ENCODE results near the gene IMP3. TPM values are rescaled to one million over a fixed set of nuclear protein-coding genes. Genes with fewer than 3 reads are reported as not detected.

The IMP3 gene
- polyA plus RNA-seq, 1 donor: 63.1 TPM

DNA sequence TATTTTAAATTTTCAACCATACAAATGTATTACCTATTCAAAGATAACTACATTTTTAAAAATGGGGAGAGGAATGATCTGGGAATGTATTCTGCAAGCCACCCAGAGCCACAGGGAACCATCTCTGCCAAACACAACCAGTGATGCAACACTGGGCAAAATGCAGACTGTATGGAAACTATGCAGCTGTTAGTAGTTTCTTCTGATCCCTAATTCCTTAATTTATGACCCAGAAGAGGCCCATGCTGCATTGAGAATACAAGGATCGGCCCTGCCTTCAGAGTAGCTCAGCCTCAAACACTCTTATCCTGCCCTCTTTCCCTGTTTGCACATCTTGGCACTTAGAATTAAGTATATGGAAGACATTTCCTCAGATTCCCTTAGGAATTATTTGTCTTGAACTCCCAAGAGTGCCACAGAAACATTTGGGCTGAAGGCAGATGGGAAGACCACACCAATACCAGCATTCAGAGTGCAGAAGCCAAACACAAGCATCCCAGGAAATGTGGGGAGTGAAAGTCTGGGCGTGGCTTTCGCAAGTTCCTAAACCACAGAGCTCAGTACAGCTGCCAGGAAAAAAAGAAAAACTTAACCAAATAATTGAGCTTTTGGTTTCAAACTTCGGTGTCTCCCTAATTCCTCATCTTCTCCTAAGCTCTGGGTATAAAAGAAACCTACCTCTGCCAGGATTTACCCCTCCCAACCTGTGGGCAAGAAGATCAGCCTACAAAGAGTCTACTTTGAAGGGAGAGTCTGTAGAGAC is 19.8 kb downstream of the IMP3 start:
- H3K4me3 ChIP-seq (ENCODE audit: low read length): no peak overlapping the region
- H3K27me3 ChIP-seq (ENCODE audit: control insufficient read depth, insufficient read depth, low read length): no peaks in the 10 kb centered on the region
- peak overlapping the region; percentile 2 for H3K27ac ChIP-seq (ENCODE audit: low read length)
- no peaks in the 10 kb centered on the region for H3K4me1 ChIP-seq (ENCODE audit: control insufficient read depth, insufficient read depth, low read length)
- H3K36me3 ChIP-seq (ENCODE audit: control insufficient read depth, insufficient read depth, low read length): peaks cover 45% of the 10 kb centered on the region
- no peak for DNase-seq
- 100% methylated on average over 1 of the region's 4 CpGs for WGBS (ENCODE audit: insufficient coverage, low lambda C conversion rate)
- H3K9me3 ChIP-seq (ENCODE audit: control insufficient read depth, low read depth, low read length): no peaks in the 10 kb centered on the region

DNA sequence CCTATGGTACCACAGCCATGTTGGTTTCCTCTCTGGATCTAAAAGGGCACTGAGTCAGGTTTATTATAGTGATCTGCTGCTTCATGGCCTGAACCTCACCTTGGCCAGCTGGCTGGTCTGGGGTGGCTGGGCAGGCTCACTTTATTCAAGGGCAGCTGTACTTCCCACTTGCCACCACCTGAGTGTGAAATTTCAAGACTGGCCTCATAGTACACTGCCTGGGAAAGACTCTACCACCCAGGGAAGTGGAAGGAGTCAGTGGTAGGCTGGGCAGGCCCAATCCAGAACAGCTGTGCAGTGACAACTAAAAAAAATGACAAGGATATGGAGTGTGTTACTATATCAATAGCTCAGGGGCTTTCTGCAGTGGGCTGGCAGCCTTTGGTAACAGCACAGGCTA is 23.3 kb downstream of the IMP3 start:
- H3K27ac ChIP-seq (ENCODE audit: low read length): no peak overlapping the region
- peaks cover 66% of the 10 kb centered on the region for H3K36me3 ChIP-seq (ENCODE audit: control insufficient read depth, insufficient read depth, low read length)
- H3K4me3 ChIP-seq (ENCODE audit: low read length): no peak overlapping the region
- no peak for DNase-seq
- no peaks in the 10 kb centered on the region for H3K27me3 ChIP-seq (ENCODE audit: control insufficient read depth, insufficient read depth, low read length)
- H3K9me3 ChIP-seq (ENCODE audit: control insufficient read depth, low read depth, low read length): no peaks in the 10 kb centered on the region
- H3K4me1 ChIP-seq (ENCODE audit: control insufficient read depth, insufficient read depth, low read length): no peaks in the 10 kb centered on the region

DNA sequence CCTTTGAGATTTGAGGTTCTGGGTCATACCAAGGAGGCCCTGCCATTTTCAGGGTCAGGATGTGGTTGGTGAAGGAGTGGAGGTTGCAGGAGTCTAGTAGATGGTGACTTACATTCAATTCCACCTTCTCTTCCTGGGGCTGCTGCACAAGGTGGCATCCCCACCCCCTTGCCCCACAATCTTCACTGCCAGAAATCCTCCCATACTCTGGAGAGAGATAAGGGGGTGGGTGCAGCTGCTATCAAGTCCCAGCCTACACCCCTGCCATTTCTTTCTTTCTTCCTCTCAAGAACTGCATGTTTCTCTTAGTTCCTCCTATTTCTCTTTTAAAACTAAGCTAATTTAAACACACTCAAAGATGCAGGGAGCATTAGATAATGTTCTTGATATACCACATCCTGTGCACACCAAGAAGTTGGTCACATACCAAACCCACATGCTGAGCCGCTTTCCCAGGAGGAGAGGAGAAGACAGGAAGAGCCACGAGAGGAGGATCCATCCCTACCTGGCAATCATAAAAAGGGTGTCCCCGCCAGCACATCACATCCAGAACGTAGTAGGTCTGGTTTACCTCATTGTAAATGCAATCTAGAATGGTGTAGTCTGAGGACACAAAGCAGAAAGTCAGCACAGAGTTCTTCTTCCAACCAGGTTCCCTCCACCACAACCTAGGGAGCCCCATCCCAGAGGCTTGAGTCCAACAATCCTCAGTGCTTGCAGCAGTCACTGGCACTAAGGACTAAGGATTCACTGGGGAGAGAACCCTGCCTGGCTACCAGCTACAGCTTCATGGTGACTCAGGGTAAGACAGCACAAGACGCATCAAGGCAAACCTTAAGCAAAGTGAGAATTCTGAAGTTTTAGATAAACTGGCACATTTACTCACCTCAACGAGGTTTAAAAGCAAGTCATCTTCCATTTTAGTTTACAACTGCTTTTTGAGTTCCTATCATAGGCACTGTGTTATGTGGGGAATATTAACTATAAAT is 33.0 kb downstream of the IMP3 start:
- no peak overlapping the region for H3K27ac ChIP-seq (ENCODE audit: low read length)
- no peak overlapping the region for H3K4me3 ChIP-seq (ENCODE audit: low read length)
- peaks cover 62% of the 10 kb centered on the region for H3K36me3 ChIP-seq (ENCODE audit: control insufficient read depth, insufficient read depth, low read length)
- H3K4me1 ChIP-seq (ENCODE audit: control insufficient read depth, insufficient read depth, low read length): no peaks in the 10 kb centered on the region
- H3K27me3 ChIP-seq (ENCODE audit: control insufficient read depth, insufficient read depth, low read length): no peaks in the 10 kb centered on the region
- WGBS (ENCODE audit: insufficient coverage, low lambda C conversion rate): no CpG with 5 or more reads among the region's 6 CpGs
- DNase-seq: no peak
- H3K9me3 ChIP-seq (ENCODE audit: control insufficient read depth, low read depth, low read length): no peaks in the 10 kb centered on the region

GRCh38 chr15:75606026-75606425 is 34.0 kb downstream of the IMP3 start:
- no peak for DNase-seq
- no peak overlapping the region for H3K27ac ChIP-seq (ENCODE audit: low read length)
- no peaks in the 10 kb centered on the region for H3K27me3 ChIP-seq (ENCODE audit: control insufficient read depth, insufficient read depth, low read length)
- H3K36me3 ChIP-seq (ENCODE audit: control insufficient read depth, insufficient read depth, low read length): peaks cover 66% of the 10 kb centered on the region
- H3K9me3 ChIP-seq (ENCODE audit: control insufficient read depth, low read depth, low read length): no peaks in the 10 kb centered on the region
- H3K4me1 ChIP-seq (ENCODE audit: control insufficient read depth, insufficient read depth, low read length): no peaks in the 10 kb centered on the region
- no CpG with 5 or more reads among the region's 8 CpGs for WGBS (ENCODE audit: insufficient coverage, low lambda C conversion rate)
- no peak overlapping the region for H3K4me3 ChIP-seq (ENCODE audit: low read length)

DNA sequence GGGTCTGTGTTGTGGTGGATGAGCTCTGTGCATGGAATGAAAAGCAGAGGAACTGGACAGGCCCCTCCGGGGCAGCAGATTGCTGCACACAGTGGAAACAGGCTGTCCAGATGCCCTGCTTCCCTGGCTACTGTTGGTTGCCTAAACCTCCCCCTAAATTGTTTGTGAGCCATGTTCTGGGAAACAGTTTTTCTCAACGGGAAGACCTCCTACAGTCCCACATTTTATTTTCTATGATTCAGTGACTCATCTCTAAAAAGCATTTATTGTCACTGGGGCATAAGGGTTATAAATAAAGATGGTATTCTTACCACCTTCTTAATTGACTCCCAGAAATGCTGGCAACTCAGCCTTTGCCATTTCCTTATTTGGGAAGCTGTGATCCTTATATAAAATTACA is 40.6 kb downstream of the IMP3 start:
- H3K9me3 ChIP-seq (ENCODE audit: control insufficient read depth, low read depth, low read length): no peaks in the 10 kb centered on the region
- H3K27me3 ChIP-seq (ENCODE audit: control insufficient read depth, insufficient read depth, low read length): no peaks in the 10 kb centered on the region
- no peak overlapping the region for H3K27ac ChIP-seq (ENCODE audit: low read length)
- DNase-seq: no peak
- WGBS (ENCODE audit: insufficient coverage, low lambda C conversion rate): no CpG with 5 or more reads among the region's 2 CpGs
- H3K4me3 ChIP-seq (ENCODE audit: low read length): no peak overlapping the region
- H3K4me1 ChIP-seq (ENCODE audit: control insufficient read depth, insufficient read depth, low read length): no peaks in the 10 kb centered on the region
- H3K36me3 ChIP-seq (ENCODE audit: control insufficient read depth, insufficient read depth, low read length): peaks cover 59% of the 10 kb centered on the region

DNA sequence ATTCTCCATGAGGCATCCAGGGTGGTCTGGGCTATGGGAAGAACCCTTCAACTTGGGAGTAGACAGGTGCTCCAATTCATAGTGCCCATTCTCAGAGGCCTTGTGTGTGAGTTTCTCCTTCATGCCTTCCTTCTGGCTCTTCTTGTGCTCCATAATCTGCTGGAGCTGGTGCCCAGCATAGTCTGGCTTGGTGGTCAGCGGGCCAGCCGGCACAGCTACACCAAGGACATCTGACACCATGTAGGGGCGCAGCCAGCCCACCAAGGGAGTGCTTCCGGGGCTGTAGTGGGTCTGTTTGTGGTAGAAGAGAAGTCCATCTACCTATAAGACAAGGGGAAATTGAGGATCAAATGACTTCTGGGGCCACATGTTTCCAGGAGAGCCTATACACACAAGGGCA is 41.7 kb downstream of the IMP3 start:
- Histone ChIP-seq H3K4me1 (ENCODE audit: control insufficient read depth, insufficient read depth, low read length) (no peaks in the 10 kb centered on the region), H3K36me3 (ENCODE audit: control insufficient read depth, insufficient read depth, low read length) (peaks cover 58% of the 10 kb centered on the region), H3K9me3 (ENCODE audit: control insufficient read depth, low read depth, low read length) (no peaks in the 10 kb centered on the region), H3K27me3 (ENCODE audit: control insufficient read depth, insufficient read depth, low read length) (no peaks in the 10 kb centered on the region), H3K27ac (ENCODE audit: low read length) (no peak overlapping the region), H3K4me3 (ENCODE audit: low read length) (no peak overlapping the region)
- WGBS (ENCODE audit: insufficient coverage, low lambda C conversion rate): no CpG with 5 or more reads among the region's 4 CpGs
- no peak for DNase-seq

DNA sequence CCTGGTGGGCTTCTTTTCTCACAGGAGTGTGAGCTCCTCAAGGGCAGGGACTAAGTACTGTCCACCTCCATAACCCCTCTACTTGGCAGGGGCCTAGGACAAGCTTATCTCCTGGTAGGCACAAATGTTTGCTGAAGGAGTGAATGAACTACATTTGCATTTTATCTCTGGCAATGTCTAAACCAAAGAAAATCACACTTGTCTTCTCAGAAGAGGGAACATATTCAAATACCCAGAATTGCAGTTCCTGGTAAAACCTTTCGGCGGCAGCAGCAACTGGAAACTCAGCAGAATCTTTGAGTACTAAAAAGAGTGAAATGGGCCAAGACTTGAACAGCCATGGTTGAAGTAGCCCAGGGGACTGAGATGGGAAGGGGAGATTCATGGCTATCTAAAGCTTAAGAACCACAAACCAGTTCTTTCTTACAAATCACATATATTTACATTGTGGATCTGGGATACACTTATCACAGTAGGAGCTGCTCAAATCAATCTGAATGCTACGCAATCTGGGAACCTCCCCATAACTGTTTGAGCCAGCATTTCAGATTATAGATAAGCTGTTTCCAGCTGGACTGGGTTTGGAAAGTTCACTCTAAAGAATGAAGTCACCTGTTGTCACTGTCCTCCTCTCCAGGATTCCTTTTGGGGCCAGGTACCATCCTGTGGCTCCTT is 42.2 kb downstream of the IMP3 start:
- H3K27ac ChIP-seq (ENCODE audit: low read length): no peak overlapping the region
- WGBS (ENCODE audit: insufficient coverage, low lambda C conversion rate): no CpG with 5 or more reads among the region's 3 CpGs
- H3K36me3 ChIP-seq (ENCODE audit: control insufficient read depth, insufficient read depth, low read length): peaks cover 57% of the 10 kb centered on the region
- no peaks in the 10 kb centered on the region for H3K27me3 ChIP-seq (ENCODE audit: control insufficient read depth, insufficient read depth, low read length)
- no peaks in the 10 kb centered on the region for H3K9me3 ChIP-seq (ENCODE audit: control insufficient read depth, low read depth, low read length)
- no peaks in the 10 kb centered on the region for H3K4me1 ChIP-seq (ENCODE audit: control insufficient read depth, insufficient read depth, low read length)
- H3K4me3 ChIP-seq (ENCODE audit: low read length): no peak overlapping the region
- DNase-seq: no peak

GRCh38 chr15:75596703-75597345 is 43.2 kb downstream of the IMP3 start:
- no peak overlapping the region for H3K27ac ChIP-seq (ENCODE audit: low read length)
- no CpG with 5 or more reads among the region's 3 CpGs for WGBS (ENCODE audit: insufficient coverage, low lambda C conversion rate)
- H3K9me3 ChIP-seq (ENCODE audit: control insufficient read depth, low read depth, low read length): no peaks in the 10 kb centered on the region
- DNase-seq: no peak
- peaks cover 52% of the 10 kb centered on the region for H3K36me3 ChIP-seq (ENCODE audit: control insufficient read depth, insufficient read depth, low read length)
- no peak overlapping the region for H3K4me3 ChIP-seq (ENCODE audit: low read length)
- H3K4me1 ChIP-seq (ENCODE audit: control insufficient read depth, insufficient read depth, low read length): no peaks in the 10 kb centered on the region
- no peaks in the 10 kb centered on the region for H3K27me3 ChIP-seq (ENCODE audit: control insufficient read depth, insufficient read depth, low read length)

DNA sequence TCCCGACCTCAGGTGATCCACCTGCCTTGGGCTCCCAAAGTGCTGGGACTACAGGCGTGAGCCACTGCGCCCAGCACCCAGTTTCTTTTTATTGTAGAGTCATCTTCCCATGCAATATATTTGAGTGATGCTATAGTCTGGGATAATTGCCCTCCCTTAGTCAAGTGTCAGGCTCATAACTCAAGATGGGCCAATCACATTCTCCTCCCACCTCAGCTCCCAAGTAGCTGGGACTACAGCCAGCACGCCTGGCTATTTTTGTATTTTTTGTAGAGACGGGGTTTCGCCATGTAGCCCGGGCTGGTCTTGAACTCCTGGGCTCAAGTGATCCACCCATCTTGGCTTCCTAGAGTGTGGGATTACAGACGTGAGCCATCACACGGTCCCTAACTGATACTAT is 45.7 kb downstream of the IMP3 start:
- Histone ChIP-seq H3K27ac (ENCODE audit: low read length) (no peak overlapping the region), H3K4me1 (ENCODE audit: control insufficient read depth, insufficient read depth, low read length) (peaks cover 5% of the 10 kb centered on the region), H3K36me3 (ENCODE audit: control insufficient read depth, insufficient read depth, low read length) (peaks cover 35% of the 10 kb centered on the region), H3K9me3 (ENCODE audit: control insufficient read depth, low read depth, low read length) (no peaks in the 10 kb centered on the region), H3K4me3 (ENCODE audit: low read length) (no peak overlapping the region), H3K27me3 (ENCODE audit: control insufficient read depth, insufficient read depth, low read length) (no peaks in the 10 kb centered on the region)
- DNase-seq: no peak
- no CpG with 5 or more reads among the region's 9 CpGs for WGBS (ENCODE audit: insufficient coverage, low lambda C conversion rate)
